ENCODE measurements around the gene ASIP.

DNA sequence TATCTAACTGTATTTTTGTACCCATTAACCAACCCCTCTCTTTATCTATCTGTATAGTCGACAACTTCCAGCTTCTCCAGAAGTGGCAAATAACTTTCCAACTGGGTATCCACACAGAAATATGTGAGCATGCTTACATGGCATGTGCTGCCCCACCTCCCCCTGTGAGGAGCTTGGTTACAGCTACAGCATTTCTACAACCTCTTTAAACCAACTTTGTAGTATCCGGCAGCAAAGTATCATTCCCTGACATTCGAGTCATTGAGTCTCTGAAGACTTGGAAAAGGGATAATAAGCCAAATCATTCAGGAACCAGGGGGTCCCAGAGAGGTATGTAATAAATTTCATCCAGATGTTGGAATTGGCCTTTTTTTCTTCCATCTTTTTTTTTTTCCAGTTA is 48.2 kb upstream of the ASIP start:
- TF ChIP-seq POLR2A (IDR thresholded peaks at IDR 0.05), result no peak
- TF ChIP-seq, protein P1, sequence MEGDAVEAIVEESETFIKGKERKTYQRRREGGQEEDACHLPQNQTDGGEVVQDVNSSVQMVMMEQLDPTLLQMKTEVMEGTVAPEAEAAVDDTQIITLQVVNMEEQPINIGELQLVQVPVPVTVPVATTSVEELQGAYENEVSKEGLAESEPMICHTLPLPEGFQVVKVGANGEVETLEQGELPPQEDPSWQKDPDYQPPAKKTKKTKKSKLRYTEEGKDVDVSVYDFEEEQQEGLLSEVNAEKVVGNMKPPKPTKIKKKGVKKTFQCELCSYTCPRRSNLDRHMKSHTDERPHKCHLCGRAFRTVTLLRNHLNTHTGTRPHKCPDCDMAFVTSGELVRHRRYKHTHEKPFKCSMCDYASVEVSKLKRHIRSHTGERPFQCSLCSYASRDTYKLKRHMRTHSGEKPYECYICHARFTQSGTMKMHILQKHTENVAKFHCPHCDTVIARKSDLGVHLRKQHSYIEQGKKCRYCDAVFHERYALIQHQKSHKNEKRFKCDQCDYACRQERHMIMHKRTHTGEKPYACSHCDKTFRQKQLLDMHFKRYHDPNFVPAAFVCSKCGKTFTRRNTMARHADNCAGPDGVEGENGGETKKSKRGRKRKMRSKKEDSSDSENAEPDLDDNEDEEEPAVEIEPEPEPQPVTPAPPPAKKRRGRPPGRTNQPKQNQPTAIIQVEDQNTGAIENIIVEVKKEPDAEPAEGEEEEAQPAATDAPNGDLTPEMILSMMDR (IDR thresholded peaks at IDR 0.05), result no peak
